Upper lobe of left lung (tissue), 6 donors: Measurements from ENCODE around the gene HPD. TPM values are rescaled to one million over a fixed set of nuclear protein-coding genes. Genes with fewer than 3 reads are reported as not detected.

ENCODE experiments used
- ATAC-seq, 2 donors: fragments of 200-7000 bp; cut with Tn5 transposase; one replicate each; pipeline ENCODE4 v1.9.1; 2022; ENCODE audit warnings: mild to moderate bottlenecking in 2 of 2, moderate library complexity in 2 of 2; ENCODE audit not compliant: low FRiP score in 2 of 2
- DNase-seq, 2 donors: peaks; one replicate each; pipeline ENCODE4 v3.0.0-alpha.2; 2019 to 2020
- H3K27ac ChIP-seq, 4 donors: fragments of 200-600 bp; sonication (generic); one replicate each; pipeline ENCODE4 v1.5.1; 2016 to 2019
- H3K27me3 ChIP-seq, 4 donors: fragments of 200-600 bp; sonication (generic); one replicate each; pipeline ENCODE4 v1.5.1; 2017 to 2019
- H3K36me3 ChIP-seq, 4 donors: fragments of 200-600 bp; sonication (generic); one replicate each; pipeline ENCODE4 v1.5.1; 2016 to 2019
- H3K4me1 ChIP-seq, 4 donors: fragments of 200-600 bp; sonication (generic); one replicate each; pipeline ENCODE4 v1.5.1; 2018 to 2019
- H3K4me3 ChIP-seq, 4 donors: fragments of 200-600 bp; sonication (generic); one replicate each; pipeline ENCODE4 v1.5.1; 2017 to 2019; ENCODE audit warnings: mild to moderate bottlenecking in 2 of 4, moderate library complexity in 1 of 4
- H3K9me3 ChIP-seq, 4 donors: fragments of 200-600 bp; sonication (generic); one replicate each; pipeline ENCODE4 v1.5.1; 2018 to 2019
- CTCF ChIP-seq, 6 experiments: fragments of 450-650 bp in 4 of 6; fragments of 200-600 bp in 2 of 6; sonication (generic) in 2 of 6; IDR thresholded peaks; one replicate each; pipeline ENCODE4 v1.5.1; 2016 to 2019; ENCODE audit warnings: antibody characterized with exemption in 6 of 6
- EP300 ChIP-seq, 4 donors: sonication (generic); formaldehyde crosslinking; IDR thresholded peaks; one replicate each; pipeline ENCODE4 v1.5.1; 2017; ENCODE audit warnings: antibody characterized with exemption in 4 of 4, control low read depth in 2 of 4
- POLR2A ChIP-seq, 4 donors: fragments of 450-650 bp; IDR thresholded peaks; one replicate each; pipeline ENCODE4 v1.5.1; 2016 to 2017; ENCODE audit warnings: antibody characterized with exemption in 4 of 4, mild to moderate bottlenecking in 2 of 4
- POLR2AphosphoS5 ChIP-seq, 2 donors: sonication (generic); formaldehyde crosslinking; IDR thresholded peaks; one replicate each; pipeline ENCODE4 v1.5.1; 2017; ENCODE audit warnings: antibody characterized with exemption in 2 of 2
- WGBS, 2 donors: methylation state at CpG; one replicate each; pipeline ENCODE4 v1.1.5; 2017 to 2018; 5-methylcytosine and 5-hydroxymethylcytosine counted together
- total RNA-seq, 6 donors: library from RNA; depleted of rRNA in 4 of 6; stranded (reverse); fragments of >200 nt in 4 of 6; gene quantifications; one replicate each; pipeline versions ENCODE4 v1.1.0 to v1.2.1, GENCODE V29; 2016 to 2021
- donor health status: DM: no; HTN: no; CAD: no; lungs with moderate emphysema.
- donor health status: DM: no; HTN: yes; CAD: no; lungs with severe emphysema.

Gene HPD
- total RNA-seq, 6 donors from 2014 or later: 1.1 to 7.3 (median 1.7) TPM; not detected in 1

GRCh38 chr12:121806546-121807423, 51.9 kb downstream of the HPD start:
- H3K9me3 ChIP-seq: no peaks in the 10 kb centered on the region
- H3K27ac ChIP-seq: peak overlapping the region in 3 of 4 donors; percentile 96 to 100 (median 97)
- H3K36me3 ChIP-seq: peaks cover 9 to 45% (median 37%) of the 10 kb centered on the region in 4 donors
- peak overlapping the region in 3 of 4 donors; percentile 66 to 85 (median 77) for H3K4me3 ChIP-seq
- no peak for ATAC-seq
- TF ChIP-seq POLR2AphosphoS5 (IDR thresholded peaks at IDR 0.05): no peak
- no peak for TF ChIP-seq EP300 (IDR thresholded peaks at IDR 0.05)
- TF ChIP-seq CTCF (IDR thresholded peaks at IDR 0.05): no peak
- no peak for TF ChIP-seq POLR2A (IDR thresholded peaks at IDR 0.05)
- peaks cover 38 to 53% (median 40%) of the 10 kb centered on the region in 4 donors for H3K4me1 ChIP-seq
- no peaks in the 10 kb centered on the region for H3K27me3 ChIP-seq
- 51 to 57% methylated on average over 17 to 21 of the region's 21 CpGs for WGBS, 2 donors
- DNase-seq: no peak

- H3K27me3 ChIP-seq: no peaks in the 10 kb centered on the region
- peaks cover 9 to 42% (median 37%) of the 10 kb centered on the region in 4 donors for H3K36me3 ChIP-seq
- peaks cover 31 to 46% (median 33%) of the 10 kb centered on the region in 4 donors for H3K4me1 ChIP-seq
- H3K27ac ChIP-seq: peak overlapping the region in 3 of 4 donors; percentile 96 to 100 (median 97)
- WGBS, 2 donors: 7 to 8% methylated on average over 10 to 16 of the region's 16 CpGs
- TF ChIP-seq POLR2AphosphoS5 (IDR thresholded peaks at IDR 0.05) (no peak), EP300 (IDR thresholded peaks at IDR 0.05) (no peak), POLR2A (IDR thresholded peaks at IDR 0.05) (no peak)
- ATAC-seq: no peak
- DNase-seq: peak in 1 of 2 donors; percentile 46
- no peaks in the 10 kb centered on the region for H3K9me3 ChIP-seq
- H3K4me3 ChIP-seq: peak overlapping the region in 3 of 4 donors; percentile 66 to 85 (median 77)
Measured at GRCh38 chr12:121806009-121806545, 52.6 kb downstream of the HPD start.

GRCh38 chr12:121805171-121806008, 53.3 kb downstream of the HPD start:
- ATAC-seq (no peak), DNase-seq (peak in 1 of 2 donors; percentile 79)
- H3K36me3 ChIP-seq: peaks cover 7 to 35% (median 31%) of the 10 kb centered on the region in 4 donors
- H3K9me3 ChIP-seq: no peaks in the 10 kb centered on the region
- TF ChIP-seq EP300 (IDR thresholded peaks at IDR 0.05) (no peak), POLR2A (IDR thresholded peaks at IDR 0.05) (no peak), CTCF (IDR thresholded peaks at IDR 0.05) (no peak), POLR2AphosphoS5 (IDR thresholded peaks at IDR 0.05) (no peak)
- no peaks in the 10 kb centered on the region for H3K27me3 ChIP-seq
- peak overlapping the region; percentile 96 to 100 (median 98) for H3K27ac ChIP-seq
- peak overlapping the region; percentile 66 to 85 (median 74) for H3K4me3 ChIP-seq
- peaks cover 24 to 39% (median 26%) of the 10 kb centered on the region in 4 donors for H3K4me1 ChIP-seq
- 2% methylated on average over 30 to 45 of the region's 45 CpGs for WGBS, 2 donors

- TF ChIP-seq POLR2AphosphoS5 (IDR thresholded peaks at IDR 0.05): no peak
- no peak for TF ChIP-seq EP300 (IDR thresholded peaks at IDR 0.05)
- TF ChIP-seq POLR2A (IDR thresholded peaks at IDR 0.05): no peak
- TF ChIP-seq CTCF (IDR thresholded peaks at IDR 0.05): peak in 1 of 6 experiments; percentile 9
- ATAC-seq (no peak), DNase-seq (peak in 1 of 2 donors; percentile 92)
- peak overlapping the region; percentile 96 to 100 (median 98) for H3K27ac ChIP-seq
- no peaks in the 10 kb centered on the region for H3K27me3 ChIP-seq
- H3K4me1 ChIP-seq: peaks cover 21 to 39% (median 23%) of the 10 kb centered on the region in 4 donors
- peak overlapping the region; percentile 66 to 85 (median 74) for H3K4me3 ChIP-seq
- no peaks in the 10 kb centered on the region for H3K9me3 ChIP-seq
- peaks cover 4 to 27% (median 23%) of the 10 kb centered on the region in 4 donors for H3K36me3 ChIP-seq
- WGBS, 2 donors: 1% methylated on average over 35 of the region's 63 CpGs; no CpG with 5 or more reads in 1 of the 2 donors
Measured at GRCh38 chr12:121804417-121805111, 54.1 kb downstream of the HPD start.
